CD4-positive, alpha-beta T cell (primary cell): ENCODE data around the gene CD247. TPM values are rescaled to one million over a fixed set of nuclear protein-coding genes. Genes with fewer than 3 reads are reported as not detected.

ENCODE experiments used
- ATAC-seq: fragments of 200-7000 bp; cut with Tn5 transposase; one replicate; pipeline ENCODE4 v1.10.0; 2022; ENCODE audit warnings: mild to moderate bottlenecking; ENCODE audit not compliant: poor library complexity
- CTCF ChIA-PET: fragments of 350-600 bp; sonication (Branson Sonifier 250); formaldehyde crosslinking; loops from one replicate; lab custom pipeline; 2021; ENCODE audit warnings: antibody characterized with exemption, inconsistent platforms; lab: Charles Lee
- POLR2A ChIA-PET: fragments of 350-600 bp; sonication (Branson Sonifier 250); formaldehyde crosslinking; loops from one replicate; lab custom pipeline; 2021; ENCODE audit warnings: antibody characterized with exemption, inconsistent platforms; lab: Charles Lee
- DNase-seq, 14 experiments: peaks; one replicate each; pipeline ENCODE4 v3.0.0-alpha.2; 2013 to 2020; ENCODE audit warnings: mixed read lengths in 2 of 14
- H3K27ac ChIP-seq, 2 donors: one replicate each; pipeline versions ENCODE4 v1.5.1 to v1.7.0; 2013; ENCODE audit warnings: low read length in 2 of 2, low read depth in 1 of 2, mild to moderate bottlenecking in 1 of 2
- H3K27me3 ChIP-seq, 2 experiments: 1 replicate in 1 of 2; 2 replicates in 1 of 2; pipeline versions ENCODE4 v1.6.1 to v1.7.0; 2013; ENCODE audit warnings: low read length in 2 of 2, control low read depth in 1 of 2, mild to moderate bottlenecking in 1 of 2, moderate library complexity in 1 of 2; ENCODE audit not compliant: insufficient read depth in 2 of 2, control insufficient read depth in 1 of 2
- H3K36me3 ChIP-seq: one replicate; pipeline ENCODE4 v1.6.1; 2013; ENCODE audit warnings: low read length, control low read depth; ENCODE audit not compliant: insufficient read depth
- H3K4me1 ChIP-seq: one replicate; pipeline ENCODE4 v1.6.1; 2013; ENCODE audit warnings: low read length, control low read depth; ENCODE audit not compliant: insufficient read depth
- H3K4me3 ChIP-seq: one replicate; pipeline ENCODE4 v1.5.1; 2013; ENCODE audit warnings: mild to moderate bottlenecking, low read length, moderate library complexity
- H3K9me3 ChIP-seq, 2 experiments: 1 replicate in 1 of 2; 2 replicates in 1 of 2; pipeline versions ENCODE4 v1.6.1 to v1.7.0; 2013; ENCODE audit warnings: low read length in 2 of 2, mild to moderate bottlenecking in 2 of 2, control low read depth in 1 of 2, moderate library complexity in 1 of 2; ENCODE audit not compliant: control insufficient read depth in 1 of 2, insufficient read depth in 1 of 2
- H3K27ac Mint-ChIP-seq: one replicate; pipeline ENCODE4 v1.8.0; 2020; ENCODE audit warnings: mixed read lengths
- H3K27me3 Mint-ChIP-seq: one replicate; pipeline ENCODE4 v1.8.0; 2021; ENCODE audit warnings: mixed read lengths
- H3K36me3 Mint-ChIP-seq: one replicate; pipeline ENCODE4 v1.8.0; 2021; ENCODE audit warnings: low read depth, mixed read lengths
- H3K4me1 Mint-ChIP-seq: one replicate; pipeline ENCODE4 v1.8.0; 2021; ENCODE audit warnings: low read depth, mixed read lengths
- H3K4me3 Mint-ChIP-seq: one replicate; pipeline ENCODE4 v1.8.0; 2020; ENCODE audit warnings: mild to moderate bottlenecking, mixed read lengths
- H3K9me3 Mint-ChIP-seq: one replicate; pipeline ENCODE4 v1.8.0; 2020; ENCODE audit warnings: mixed read lengths
- CTCF ChIP-seq: fragments of 200-600 bp; IDR thresholded peaks from one replicate; pipeline ENCODE4 v1.8.0; 2022; ENCODE audit warnings: antibody characterized with exemption, mild to moderate bottlenecking
- intact Hi-C, 2 experiments: fragments of 100-400 bp; cut with DNase I in 1 of 2; cut with micrococcal nuclease in 1 of 2; formaldehyde crosslinking; loops; one replicate each; pipeline versions ENCODE4 v1.15.1 to v1.9.0; 2023 to 2025; cut with DNase I, micrococcal nuclease
- total RNA-seq, 174 experiments: library from RNA in 2 of 174; stranded (reverse) in 2 of 174; gene quantifications; one replicate each; pipeline ENCODE4 v1.2.3 and lab custom pipeline; 2021 to 2026

CD247 gene
- total RNA-seq, 2 experiments from 2014 or later, result 355 to 378 TPM

DNA sequence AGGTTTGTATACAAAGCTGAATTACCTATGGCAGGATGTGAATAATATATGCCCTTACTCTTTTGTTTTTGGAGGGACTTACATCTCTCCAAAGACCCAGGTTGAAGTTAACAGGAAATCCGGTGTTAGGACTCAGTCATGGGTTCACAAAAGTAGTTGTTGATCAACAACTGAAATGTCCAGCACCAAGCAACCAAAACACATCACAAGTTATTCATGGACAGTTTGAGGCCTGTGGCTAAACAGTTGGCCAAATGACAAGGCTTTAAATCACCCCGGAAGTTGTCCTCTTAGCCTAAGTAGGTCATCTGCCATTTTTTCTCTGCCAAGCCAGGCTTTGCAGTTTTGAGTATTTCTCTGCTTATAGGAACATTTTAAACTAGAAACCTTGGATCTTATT lies 89.9 kb downstream of the CD247 start:
- H3K9me3 Mint-ChIP-seq, result no peaks in the 10 kb centered on the region
- intact Hi-C loops, result loop anchor here in 1 of 2 experiments (10.0 kb wide), 1 partner anchor 266 kb away; no protein-coding TSS in a partner anchor

GRCh38 chr1:167427848-167428247 lies 90.5 kb downstream of the CD247 start:
- peaks cover 45% of the 10 kb centered on the region for H3K36me3 Mint-ChIP-seq
- Histone ChIP-seq H3K9me3 (no peaks in the 10 kb centered on the region), H3K4me1 (peaks cover 41% of the 10 kb centered on the region), H3K27ac (peak overlapping the region; percentile 14 to 26), H3K4me3 (no peak overlapping the region), H3K36me3 (peaks cover 27% of the 10 kb centered on the region), H3K27me3 (no peaks in the 10 kb centered on the region)
- intact Hi-C loops, result loop anchor here in 1 of 2 experiments (10.0 kb wide), 1 partner anchor 267 kb away; no protein-coding TSS in a partner anchor
- CTCF ChIA-PET, result interaction anchor here (0.7 kb wide), 1 partner anchor 23 kb away, joined by 3 read pairs; no protein-coding TSS in a partner anchor
- no peak for ATAC-seq
- no peak for DNase-seq
- POLR2A ChIA-PET, result interaction anchor here (1.3 to 4.8 kb wide), 5 partner anchors 10 to 207 kb away, joined by 3 to 21 read pairs (median 4); partner anchors contain the start of genes CD247 and POU2F1
- no peaks in the 10 kb centered on the region for H3K9me3 Mint-ChIP-seq
- no peak overlapping the region for H3K4me3 Mint-ChIP-seq
- H3K4me1 Mint-ChIP-seq, result peaks cover 49% of the 10 kb centered on the region
- peak overlapping the region; percentile 80 for H3K27ac Mint-ChIP-seq
- H3K27me3 Mint-ChIP-seq, result no peaks in the 10 kb centered on the region
- no peak for TF ChIP-seq CTCF

More for the DNA sequence above, 89.9 kb downstream of the CD247 start:
- no peak for TF ChIP-seq CTCF
- Histone ChIP-seq H3K9me3 (no peaks in the 10 kb centered on the region), H3K4me3 (no peak overlapping the region), H3K36me3 (peaks cover 33% of the 10 kb centered on the region), H3K27me3 (no peaks in the 10 kb centered on the region), H3K4me1 (peaks cover 46% of the 10 kb centered on the region), H3K27ac (peak overlapping the region; percentile 14 to 26)
- POLR2A ChIA-PET, result interaction anchor here (1.0 to 4.8 kb wide), 5 partner anchors 10 to 208 kb away, joined by 3 to 21 read pairs (median 5); partner anchors contain the start of genes CD247 and POU2F1
- DNase-seq (peak in 1 of 14 experiments; percentile 63), ATAC-seq (no peak)
- no peak overlapping the region for H3K4me3 Mint-ChIP-seq
- peaks cover 52% of the 10 kb centered on the region for H3K4me1 Mint-ChIP-seq
- H3K27me3 Mint-ChIP-seq, result no peaks in the 10 kb centered on the region
- CTCF ChIA-PET, result interaction anchor here (0.8 kb wide), 1 partner anchor 44 kb away, joined by 3 read pairs; no protein-coding TSS in a partner anchor
- peak overlapping the region; percentile 80 for H3K27ac Mint-ChIP-seq
- H3K36me3 Mint-ChIP-seq, result peaks cover 51% of the 10 kb centered on the region

DNA sequence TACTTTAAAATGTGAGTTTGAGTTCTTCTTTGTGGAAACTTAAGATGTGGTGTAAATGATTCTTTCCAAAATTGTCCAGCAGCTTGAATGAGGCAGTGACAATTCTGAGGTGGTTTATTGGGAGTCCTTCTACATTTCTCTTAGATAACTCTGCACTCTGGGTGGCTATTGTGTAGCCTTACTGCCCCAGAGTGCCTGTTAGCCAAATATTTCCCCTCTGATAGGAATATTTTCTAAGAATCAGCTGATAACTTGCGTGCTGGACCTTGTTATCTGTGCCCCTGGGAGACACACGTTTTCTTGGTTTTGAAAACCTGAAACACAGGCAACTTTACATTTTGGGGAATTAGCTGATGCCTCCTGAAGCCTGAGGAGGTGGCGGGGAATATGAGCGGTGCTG lies 91.6 kb downstream of the CD247 start:
- POLR2A ChIA-PET, result interaction anchor here (1.3 to 4.8 kb wide), 3 partner anchors 10 to 92 kb away, joined by 3 to 21 read pairs (median 6); partner anchors contain the start of gene CD247

More for the DNA sequence above, 91.6 kb downstream of the CD247 start:
- intact Hi-C loops, result loop anchor here in 1 of 2 experiments (10.0 kb wide), 1 partner anchor 268 kb away; no protein-coding TSS in a partner anchor
- no peak for TF ChIP-seq CTCF
- Mint-ChIP-seq H3K9me3 (no peaks in the 10 kb centered on the region), H3K27me3 (no peaks in the 10 kb centered on the region), H3K4me3 (no peak overlapping the region), H3K4me1 (peaks cover 49% of the 10 kb centered on the region), H3K36me3 (peaks cover 34% of the 10 kb centered on the region), H3K27ac (peak overlapping the region; percentile 80)
- Histone ChIP-seq H3K4me1 (peaks cover 32% of the 10 kb centered on the region), H3K27me3 (no peaks in the 10 kb centered on the region), H3K27ac (peak overlapping the region in 1 of 2 donors; percentile 36), H3K9me3 (no peaks in the 10 kb centered on the region), H3K4me3 (no peak overlapping the region), H3K36me3 (peaks cover 16% of the 10 kb centered on the region)
- ATAC-seq, result no peak
- no peak for DNase-seq
- CTCF ChIA-PET, result interaction anchor here (0.9 to 1.0 kb wide), 3 partner anchors 16 to 367 kb away, joined by 3 to 4 read pairs (median 3); no protein-coding TSS in a partner anchor
